Muscle of leg (tissue), 11 donors: Measurements from ENCODE around the gene PPARD. TPM values are rescaled to one million over a fixed set of nuclear protein-coding genes. Genes with fewer than 3 reads are reported as not detected.
A peak's percentile ranks its signal among the peaks of the same experiment; 100 is the strongest.
"Not testable (repeated sequence)": the region's sequence is repeated elsewhere in the genome, so short reads cannot be mapped to it uniquely, and the experiment has no call there.

Source experiments
- DNase-seq: peaks from one replicate; pipeline ENCODE4 v3.0.0; 2013
- H3K27ac ChIP-seq: one replicate; pipeline ENCODE4 v1.5.1; 2013; ENCODE audit warnings: mild to moderate bottlenecking, low read length, control low read depth
- H3K27me3 ChIP-seq: one replicate; pipeline ENCODE4 v1.6.1; 2013; ENCODE audit warnings: low read length; ENCODE audit not compliant: control insufficient read depth, insufficient read depth
- H3K36me3 ChIP-seq: one replicate; pipeline ENCODE4 v1.6.1; 2013; ENCODE audit warnings: low read length; ENCODE audit not compliant: control insufficient read depth, insufficient read depth
- H3K4me1 ChIP-seq: one replicate; pipeline ENCODE4 v1.6.1; 2013; ENCODE audit warnings: low read length; ENCODE audit not compliant: control insufficient read depth, insufficient read depth
- H3K4me3 ChIP-seq: one replicate; pipeline ENCODE4 v1.5.1; 2013; ENCODE audit warnings: low read length, control low read depth
- H3K9me3 ChIP-seq: replicated peaks from 2 replicates; pipeline ENCODE4 v1.6.1; 2013; ENCODE audit warnings: low read depth, low read length; ENCODE audit not compliant: control insufficient read depth
- WGBS: methylation state at CpG from one replicate; pipeline ENCODE4 v1.1.5; 2013; ENCODE audit warnings: missing lambda C conversion rate; ENCODE audit not compliant: insufficient coverage; 5-methylcytosine and 5-hydroxymethylcytosine counted together
- polyA plus RNA-seq, 8 donors: library from polyadenylated mRNA; unstranded; fragments of 120-200 nt; gene quantifications; one replicate each; pipeline versions ENCODE4 v1.2.1 to v1.2.3, GENCODE V29; 2013; ENCODE audit warnings: inconsistent platforms in 1 of 8, low replicate concordance in 1 of 8; ENCODE audit not compliant: insufficient read length in 8 of 8, insufficient read depth in 1 of 8
- total RNA-seq: library from RNA; stranded (reverse); fragments of 120-200 nt; gene quantifications from one replicate; pipeline ENCODE4 v1.2.4, GENCODE V29; 2013

PPARD gene
- total and polyA plus RNA-seq, 9 donors, result 5.9 to 26.4 (median 21.8) TPM

GRCh38 chr6:35298625-35299140, 43.7 kb upstream of the PPARD start:
- Histone ChIP-seq H3K27ac (peak overlapping the region; percentile 42), H3K4me1 (peaks cover 18% of the 10 kb centered on the region), H3K27me3 (no peaks in the 10 kb centered on the region), H3K4me3 (peak overlapping the region; percentile 59), H3K9me3 (no peaks in the 10 kb centered on the region), H3K36me3 (peaks cover 29% of the 10 kb centered on the region)
- WGBS, result 88% methylated on average over 1 of the region's 6 CpGs
- no peak for DNase-seq

- peak; percentile 55 for DNase-seq
- Histone ChIP-seq H3K27ac (no peak overlapping the region), H3K4me3 (peak overlapping the region; percentile 10)
Observed at GRCh38 chr6:35299674-35300073, 42.7 kb upstream of the PPARD start.

GRCh38 chr6:35300848-35301247, 41.5 kb upstream of the PPARD start:
- DNase-seq, result no peak
- peaks cover 18% of the 10 kb centered on the region for H3K4me1 ChIP-seq
- no peaks in the 10 kb centered on the region for H3K9me3 ChIP-seq
- no peak overlapping the region for H3K4me3 ChIP-seq
- H3K27me3 ChIP-seq, result no peaks in the 10 kb centered on the region
- H3K27ac ChIP-seq, result no peak overlapping the region
- H3K36me3 ChIP-seq, result peaks cover 9% of the 10 kb centered on the region

More at GRCh38 chr6:35299674-35300073, 42.7 kb upstream of the PPARD start:
- peaks cover 18% of the 10 kb centered on the region for H3K4me1 ChIP-seq
- H3K36me3 ChIP-seq, result peaks cover 21% of the 10 kb centered on the region
- WGBS, result 80% methylated on average over 4 of the region's 4 CpGs
- no peaks in the 10 kb centered on the region for H3K27me3 ChIP-seq
- H3K9me3 ChIP-seq, result no peaks in the 10 kb centered on the region

- DNase-seq, result peak; percentile 31
- Histone ChIP-seq H3K27me3 (no peaks in the 10 kb centered on the region), H3K4me3 (no peak overlapping the region), H3K36me3 (no peaks in the 10 kb centered on the region), H3K9me3 (no peaks in the 10 kb centered on the region), H3K27ac (no peak overlapping the region), H3K4me1 (peaks cover 5% of the 10 kb centered on the region)
- WGBS, result 41% methylated on average over 4 of the region's 6 CpGs
Observed at GRCh38 chr6:35302604-35303241, 39.6 kb upstream of the PPARD start.

- H3K36me3 ChIP-seq, result no peaks in the 10 kb centered on the region
- no peak overlapping the region for H3K27ac ChIP-seq
- no peaks in the 10 kb centered on the region for H3K9me3 ChIP-seq
- no peaks in the 10 kb centered on the region for H3K4me1 ChIP-seq
- no peaks in the 10 kb centered on the region for H3K27me3 ChIP-seq
- no peak overlapping the region for H3K4me3 ChIP-seq
- DNase-seq, result no peak
- 80% methylated on average over 1 of the region's 1 CpG for WGBS
Observed at GRCh38 chr6:35304299-35304698, 38.1 kb upstream of the PPARD start.

GRCh38 chr6:35305117-35305516, 37.2 kb upstream of the PPARD start:
- H3K4me1 ChIP-seq, result no peaks in the 10 kb centered on the region

GRCh38 chr6:35307138-35307537, 35.2 kb upstream of the PPARD start:
- not testable (repeated sequence) for DNase-seq, H3K27ac ChIP-seq, H3K4me1 ChIP-seq, H3K4me3 ChIP-seq, H3K36me3 ChIP-seq, H3K9me3 ChIP-seq, H3K27me3 ChIP-seq
- WGBS, result 87% methylated on average over 15 of the region's 15 CpGs

More at GRCh38 chr6:35305117-35305516, 37.2 kb upstream of the PPARD start:
- Histone ChIP-seq H3K27me3 (no peaks in the 10 kb centered on the region), H3K9me3 (no peaks in the 10 kb centered on the region), H3K27ac (no peak overlapping the region), H3K36me3 (no peaks in the 10 kb centered on the region), H3K4me3 (no peak overlapping the region)
- DNase-seq, result no peak
- no CpG with 5 or more reads among the region's 8 CpGs for WGBS

- not testable (repeated sequence) for H3K4me1 ChIP-seq, DNase-seq, H3K4me3 ChIP-seq, H3K36me3 ChIP-seq, H3K27me3 ChIP-seq, H3K9me3 ChIP-seq, H3K27ac ChIP-seq
- whole genome bisulfite sequencing, result no CpG with 5 or more reads among the region's 2 CpGs
Observed at GRCh38 chr6:35308543-35308942, 33.8 kb upstream of the PPARD start.

- H3K4me1 ChIP-seq, result peaks cover 2% of the 10 kb centered on the region
- H3K27me3 ChIP-seq, result no peaks in the 10 kb centered on the region
- no peak overlapping the region for H3K27ac ChIP-seq
- WGBS, result 78% methylated on average over 9 of the region's 9 CpGs
- H3K4me3 ChIP-seq, result no peak overlapping the region
- H3K36me3 ChIP-seq, result no peaks in the 10 kb centered on the region
- H3K9me3 ChIP-seq, result no peaks in the 10 kb centered on the region
- no peak for DNase-seq
Observed at GRCh38 chr6:35309611-35310264, 32.6 kb upstream of the PPARD start.

- H3K27ac ChIP-seq, result no peak overlapping the region
- WGBS, result 70% methylated on average over 5 of the region's 6 CpGs
- H3K4me1 ChIP-seq, result peaks cover 2% of the 10 kb centered on the region
- no peak overlapping the region for H3K4me3 ChIP-seq
- H3K9me3 ChIP-seq, result no peaks in the 10 kb centered on the region
- H3K27me3 ChIP-seq, result no peaks in the 10 kb centered on the region
- DNase-seq, result no peak
- no peaks in the 10 kb centered on the region for H3K36me3 ChIP-seq
Observed at GRCh38 chr6:35310265-35310831, 32.0 kb upstream of the PPARD start.
